ENCODE data around the gene KCTD16.

The KCTD16 gene

GRCh38 chr5:144207875-144208444, 37.3 kb downstream of the KCTD16 start:
- DNase-seq (ENCODE audit: low spot score), result no peak

GRCh38 chr5:144209361-144209760, 38.7 kb downstream of the KCTD16 start:
- DNase-seq (ENCODE audit: low spot score), result no peak

GRCh38 chr5:144210655-144211054, 40.0 kb downstream of the KCTD16 start:
- DNase-seq (ENCODE audit: low spot score), result no peak

- DNase-seq (ENCODE audit: low spot score), result no peak
These were observed 49.2 kb downstream of the KCTD16 start for GRCh38 chr5:144219869-144220268.

- DNase-seq (ENCODE audit: low spot score), result no peak
These were observed 56.8 kb downstream of the KCTD16 start for GRCh38 chr5:144227363-144227999.

- DNase-seq (ENCODE audit: low spot score), result no peak
These were observed 60.1 kb downstream of the KCTD16 start for GRCh38 chr5:144230806-144231205.

- no peak for DNase-seq (ENCODE audit: low spot score)
These were observed 61.6 kb downstream of the KCTD16 start for GRCh38 chr5:144232285-144232684.

- DNase-seq (ENCODE audit: low spot score), result no peak
These were observed 65.8 kb downstream of the KCTD16 start for GRCh38 chr5:144236499-144236898.

- DNase-seq (ENCODE audit: low spot score), result no peak
These were observed 67.2 kb downstream of the KCTD16 start for GRCh38 chr5:144237851-144238250.

GRCh38 chr5:144247131-144247530, 76.5 kb downstream of the KCTD16 start:
- DNase-seq (ENCODE audit: low spot score), result no peak

- no peak for DNase-seq (ENCODE audit: low spot score)
These were observed 77.3 kb downstream of the KCTD16 start for GRCh38 chr5:144248015-144248414.

- DNase-seq (ENCODE audit: low spot score), result no peak
These were observed 79.2 kb downstream of the KCTD16 start for GRCh38 chr5:144249755-144250464.

GRCh38 chr5:144254552-144254951, 83.9 kb downstream of the KCTD16 start:
- DNase-seq (ENCODE audit: low spot score), result no peak

GRCh38 chr5:144260121-144260520, 89.4 kb downstream of the KCTD16 start:
- DNase-seq (ENCODE audit: low spot score), result no peak

GRCh38 chr5:144265643-144266247, 95.1 kb downstream of the KCTD16 start:
- DNase-seq (ENCODE audit: low spot score), result no peak

- no peak for DNase-seq (ENCODE audit: low spot score)
These were observed 97.4 kb downstream of the KCTD16 start for GRCh38 chr5:144267961-144268513.

- no peak for DNase-seq (ENCODE audit: low spot score)
These were observed 102.8 kb downstream of the KCTD16 start for GRCh38 chr5:144273232-144274027.

- no peak for DNase-seq (ENCODE audit: low spot score)
These were observed 104.7 kb downstream of the KCTD16 start for GRCh38 chr5:144275329-144275728.

GRCh38 chr5:144276034-144276822, 105.6 kb downstream of the KCTD16 start:
- no peak for DNase-seq (ENCODE audit: low spot score)

GRCh38 chr5:144281784-144282183, 111.1 kb downstream of the KCTD16 start:
- DNase-seq (ENCODE audit: low spot score), result no peak

GRCh38 chr5:144284036-144284435, 113.4 kb downstream of the KCTD16 start:
- DNase-seq (ENCODE audit: low spot score), result no peak
